Testis (tissue), 2 donors: ENCODE results near the gene WWP2.

Experiments used
- POLR2A ChIP-seq: fragments of 450-650 bp; IDR thresholded peaks from one replicate; pipeline ENCODE4 v1.6.1; 2017; ENCODE audit warnings: antibody characterized with exemption, mild to moderate bottlenecking, moderate library complexity
- TF ChIP-seq, protein P1 (sequence below), 3 experiments: fragments of 450-650 bp in 2 of 3; fragments of 200-600 bp in 1 of 3; sonication (generic) in 1 of 3; IDR thresholded peaks; one replicate each; pipeline ENCODE4 v1.5.1; 2016 to 2019; ENCODE audit warnings: antibody characterized with exemption in 3 of 3, mild to moderate bottlenecking in 2 of 3, moderate library complexity in 1 of 3

DNA sequence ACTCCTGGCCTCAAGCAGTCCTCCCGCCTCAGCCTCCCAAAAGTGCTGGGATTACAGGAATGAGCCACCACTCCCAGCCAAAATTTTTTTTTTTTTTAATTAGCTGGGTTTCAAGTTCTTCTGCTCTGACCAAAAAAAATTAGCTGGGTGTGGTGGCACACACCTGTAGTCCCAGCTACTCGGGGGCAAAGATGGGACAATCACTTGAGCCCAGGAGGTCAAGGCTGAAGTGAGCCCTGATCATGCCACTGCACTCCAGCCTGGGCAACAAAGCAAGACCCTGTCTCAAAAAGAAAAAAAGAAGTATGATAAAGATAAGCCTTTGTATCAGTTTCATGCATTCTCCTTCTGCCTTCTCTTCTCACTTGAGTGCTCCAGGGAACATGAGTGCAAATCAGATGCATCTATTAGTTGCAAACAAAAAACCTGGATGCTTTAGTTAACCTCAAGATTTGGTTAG lies 37.7 kb upstream of the WWP2 start:
- TF ChIP-seq, protein P1, sequence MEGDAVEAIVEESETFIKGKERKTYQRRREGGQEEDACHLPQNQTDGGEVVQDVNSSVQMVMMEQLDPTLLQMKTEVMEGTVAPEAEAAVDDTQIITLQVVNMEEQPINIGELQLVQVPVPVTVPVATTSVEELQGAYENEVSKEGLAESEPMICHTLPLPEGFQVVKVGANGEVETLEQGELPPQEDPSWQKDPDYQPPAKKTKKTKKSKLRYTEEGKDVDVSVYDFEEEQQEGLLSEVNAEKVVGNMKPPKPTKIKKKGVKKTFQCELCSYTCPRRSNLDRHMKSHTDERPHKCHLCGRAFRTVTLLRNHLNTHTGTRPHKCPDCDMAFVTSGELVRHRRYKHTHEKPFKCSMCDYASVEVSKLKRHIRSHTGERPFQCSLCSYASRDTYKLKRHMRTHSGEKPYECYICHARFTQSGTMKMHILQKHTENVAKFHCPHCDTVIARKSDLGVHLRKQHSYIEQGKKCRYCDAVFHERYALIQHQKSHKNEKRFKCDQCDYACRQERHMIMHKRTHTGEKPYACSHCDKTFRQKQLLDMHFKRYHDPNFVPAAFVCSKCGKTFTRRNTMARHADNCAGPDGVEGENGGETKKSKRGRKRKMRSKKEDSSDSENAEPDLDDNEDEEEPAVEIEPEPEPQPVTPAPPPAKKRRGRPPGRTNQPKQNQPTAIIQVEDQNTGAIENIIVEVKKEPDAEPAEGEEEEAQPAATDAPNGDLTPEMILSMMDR (IDR thresholded peaks at IDR 0.05) = no peak
- TF ChIP-seq POLR2A = no peak
